PC-3 (cell line): ENCODE data around the gene RAP1GAP2.

Experiments used
- EZH2 ChIP-seq: fragments of 300-600 bp; sonication (generic); IDR thresholded peaks from one replicate; pipeline ENCODE4 v1.6.1; 2017; ENCODE audit warnings: antibody characterized with exemption, mild to moderate bottlenecking, low read length; ENCODE audit not compliant: unreplicated experiment
- TF ChIP-seq, protein P1 (sequence below): fragments of 300-600 bp; sonication (generic); conservative IDR thresholded peaks from 2 replicates; pipeline ENCODE4 v1.5.1; 2017; ENCODE audit warnings: antibody characterized with exemption, low read depth, mild to moderate bottlenecking, low read length

- no peak for TF ChIP-seq EZH2
- TF ChIP-seq, protein P1, sequence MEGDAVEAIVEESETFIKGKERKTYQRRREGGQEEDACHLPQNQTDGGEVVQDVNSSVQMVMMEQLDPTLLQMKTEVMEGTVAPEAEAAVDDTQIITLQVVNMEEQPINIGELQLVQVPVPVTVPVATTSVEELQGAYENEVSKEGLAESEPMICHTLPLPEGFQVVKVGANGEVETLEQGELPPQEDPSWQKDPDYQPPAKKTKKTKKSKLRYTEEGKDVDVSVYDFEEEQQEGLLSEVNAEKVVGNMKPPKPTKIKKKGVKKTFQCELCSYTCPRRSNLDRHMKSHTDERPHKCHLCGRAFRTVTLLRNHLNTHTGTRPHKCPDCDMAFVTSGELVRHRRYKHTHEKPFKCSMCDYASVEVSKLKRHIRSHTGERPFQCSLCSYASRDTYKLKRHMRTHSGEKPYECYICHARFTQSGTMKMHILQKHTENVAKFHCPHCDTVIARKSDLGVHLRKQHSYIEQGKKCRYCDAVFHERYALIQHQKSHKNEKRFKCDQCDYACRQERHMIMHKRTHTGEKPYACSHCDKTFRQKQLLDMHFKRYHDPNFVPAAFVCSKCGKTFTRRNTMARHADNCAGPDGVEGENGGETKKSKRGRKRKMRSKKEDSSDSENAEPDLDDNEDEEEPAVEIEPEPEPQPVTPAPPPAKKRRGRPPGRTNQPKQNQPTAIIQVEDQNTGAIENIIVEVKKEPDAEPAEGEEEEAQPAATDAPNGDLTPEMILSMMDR = no peak
Observed at GRCh38 chr17:2926019-2926650, 129.9 kb downstream of the RAP1GAP2 start.
